Measurements from ENCODE around the gene PHACTR4.
"Not testable (repeated sequence)": the region's sequence is repeated elsewhere in the genome, so short reads cannot be mapped to it uniquely, and the experiment has no call there.

The PHACTR4 gene

DNA sequence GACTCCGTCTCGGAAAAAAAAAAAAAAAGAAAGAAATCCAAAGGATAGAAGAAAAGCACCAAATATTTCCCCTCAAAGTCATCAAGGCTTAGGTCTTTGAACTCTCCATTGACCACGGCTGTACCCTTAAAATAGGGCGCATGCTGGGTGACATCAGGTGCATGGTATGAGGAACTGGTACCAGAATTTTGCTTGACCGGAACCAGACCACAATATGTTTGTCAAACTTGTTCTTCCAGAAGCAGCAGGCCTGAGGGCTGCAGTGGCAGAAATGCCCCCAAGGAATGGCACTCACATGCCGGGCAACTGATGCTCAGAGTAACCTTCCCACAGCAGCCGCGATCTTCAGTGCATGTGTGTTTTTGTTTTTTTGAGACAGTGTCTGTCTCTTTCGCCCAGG lies 157.3 kb downstream of the PHACTR4 start:
- no peak for DNase-seq

GRCh38 chr1:28530456-28530855 lies 160.9 kb downstream of the PHACTR4 start:
- DNase-seq = no peak

GRCh38 chr1:28534671-28535070 lies 165.1 kb downstream of the PHACTR4 start:
- DNase-seq = no peak

DNA sequence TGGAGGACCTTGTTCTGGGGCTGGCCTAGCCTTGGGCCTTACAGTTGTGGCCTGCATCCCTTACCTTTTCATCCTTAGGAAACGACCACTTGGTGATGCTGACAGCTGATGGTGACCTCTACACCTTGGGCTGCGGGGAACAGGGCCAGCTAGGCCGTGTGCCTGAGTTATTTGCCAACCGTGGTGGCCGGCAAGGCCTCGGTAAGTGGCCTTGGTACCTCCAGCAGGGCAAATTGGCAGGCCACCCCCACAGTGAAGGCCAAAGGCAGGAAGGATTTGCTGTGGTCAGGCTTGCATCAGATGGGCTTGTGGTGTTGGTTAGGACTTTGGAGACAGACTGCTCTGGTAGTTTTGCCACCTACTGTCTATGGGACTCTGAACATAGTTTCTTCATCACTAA lies 165.6 kb downstream of the PHACTR4 start:
- DNase-seq = no peak

- DNase-seq = no peak
These were observed 168.1 kb downstream of the PHACTR4 start for GRCh38 chr1:28537457-28538199.

GRCh38 chr1:28538286-28538685 lies 168.7 kb downstream of the PHACTR4 start:
- DNase-seq = no peak

GRCh38 chr1:28540651-28541050 lies 171.1 kb downstream of the PHACTR4 start:
- no peak for DNase-seq

GRCh38 chr1:28541414-28542015 lies 172.0 kb downstream of the PHACTR4 start:
- DNase-seq = not testable (repeated sequence)

DNA sequence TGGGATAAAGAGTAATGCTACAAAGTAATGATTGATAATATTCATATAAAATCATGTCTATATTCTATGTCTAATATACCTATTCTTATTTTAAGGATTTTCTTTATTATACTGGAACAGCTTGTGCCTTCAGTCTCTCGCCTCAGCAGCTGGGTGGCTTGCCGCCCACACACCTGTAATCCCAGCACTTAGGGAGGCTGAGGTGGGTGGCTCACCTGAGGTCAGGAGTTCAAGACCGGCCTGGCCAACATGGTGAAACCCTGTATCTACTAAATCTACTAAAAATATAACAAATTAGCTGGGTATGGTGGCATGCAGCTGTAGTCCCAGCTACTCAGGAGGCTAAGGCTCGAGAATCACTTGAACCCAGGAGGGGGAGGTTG lies 175.7 kb downstream of the PHACTR4 start:
- no peak for DNase-seq

- no peak for DNase-seq
These were observed 178.8 kb downstream of the PHACTR4 start for GRCh38 chr1:28548318-28548717.

All from stimulated activated CD4-positive, alpha-beta T cell treated with anti-CD3 and anti-CD28 coated beads, Interleukin-2, amount 100 ng/mL, for 24 hours (primary cell).